Motor neuron (in vitro differentiated cells): ENCODE results near the gene DIPK1B. TPM values are rescaled to one million over a fixed set of nuclear protein-coding genes. Genes with fewer than 3 reads are reported as not detected.

Experiments
- ATAC-seq, 8 experiments: fragments of 200-7000 bp; cut with Tn5 transposase; replicated peaks in 6 of 8; 2 replicates each; pipeline ENCODE4 v1.8.0; 2021; ENCODE audit warnings: mild to moderate bottlenecking in 8 of 8, moderate library complexity in 8 of 8
- H3K27ac ChIP-seq, 2 donors: fragments of 250-450 bp; sonication (Bioruptor Pico); 2 replicates each; pipeline ENCODE4 v1.9.0; 2021; ENCODE audit warnings: antibody characterized with exemption in 2 of 2, mild to moderate bottlenecking in 2 of 2, moderate library complexity in 1 of 2
- H3K4me1 ChIP-seq, 2 donors: fragments of 250-450 bp; sonication (Bioruptor Pico); replicated peaks in 1 of 2; 2 replicates each; pipeline ENCODE4 v1.6.1; 2021; ENCODE audit warnings: antibody characterized with exemption in 2 of 2, mild to moderate bottlenecking in 2 of 2, moderate library complexity in 1 of 2
- H3K4me3 ChIP-seq, 5 donors: fragments of 250-450 bp; sonication (Bioruptor Pico); 2 replicates each; pipeline ENCODE4 v1.9.0; 2021; ENCODE audit warnings: antibody characterized with exemption in 5 of 5, mild to moderate bottlenecking in 5 of 5, moderate library complexity in 4 of 5
- WGBS, 10 experiments: fragments of 450-650 bp; shearing (Covaris generic); methylation state at CpG; one replicate each; pipeline ENCODE4 v1.0.0; 2022; 5-methylcytosine and 5-hydroxymethylcytosine counted together
- in situ Hi-C, 9 experiments: fragments of 400-800 bp; cut with MboI; loops; one replicate each; pipeline ENCODE4 v1.15.0; 2021; ENCODE audit warnings: low sequenced_read_pairs in 9 of 9, low pct_unique_long_range_greater_than_20kb in 2 of 9; ENCODE audit not compliant: unreplicated experiment in 9 of 9
- total RNA-seq, 8 experiments: library from RNA; unstranded; fragments of 300-600 nt; gene quantifications; 2 replicates each; pipeline versions ENCODE4 v1.2.3 to v1.2.4, GENCODE V29; 2022

Gene DIPK1B
- total RNA-seq, 8 experiments from 2014 or later = 0.92 to 44.3 (median 27.8) TPM

DNA sequence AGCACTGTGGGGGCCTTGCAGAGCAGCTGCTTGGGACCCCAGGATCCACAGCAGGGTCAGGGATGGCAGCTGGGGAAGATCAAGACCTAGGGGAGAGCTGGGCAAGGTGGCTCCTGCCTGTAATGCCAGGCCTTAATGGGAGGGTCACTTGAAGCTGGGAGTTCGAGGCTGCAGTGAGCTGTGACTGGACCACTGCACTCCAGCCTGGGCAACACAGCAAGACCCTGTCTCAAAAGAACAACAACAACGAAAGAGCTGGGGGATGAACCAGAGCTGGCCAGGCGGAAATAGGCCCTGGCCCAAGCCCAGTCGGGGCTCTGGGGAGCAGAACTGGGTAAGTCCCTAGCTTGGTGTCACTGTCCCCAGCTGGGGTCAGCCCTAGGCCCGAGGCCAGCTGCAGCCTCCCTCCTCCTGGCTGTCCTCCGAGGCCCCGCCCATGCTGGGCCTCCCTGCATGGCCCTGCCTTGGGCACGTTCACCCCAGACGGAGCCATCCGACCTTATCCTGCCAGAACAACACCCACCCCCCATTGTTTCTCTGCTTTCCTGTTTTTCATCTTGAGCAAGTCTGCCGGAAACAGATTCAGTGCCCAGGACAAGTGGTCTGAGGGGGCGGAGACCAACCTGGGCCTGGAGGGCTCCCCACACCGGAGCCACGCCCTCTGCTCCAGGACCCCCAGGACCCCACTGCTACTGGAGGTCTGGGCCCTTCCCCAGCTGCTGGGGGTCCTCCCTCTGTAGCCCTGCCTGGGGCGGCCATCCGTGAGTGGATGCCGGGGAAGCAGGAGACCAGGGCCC, 1.9 kb downstream of the DIPK1B start:
- in situ Hi-C loops = no loop called here
- ATAC-seq = no peak
- Histone ChIP-seq H3K27ac (no peak overlapping the region), H3K4me1 (peaks cover 19 to 23% of the 10 kb centered on the region in 2 donors), H3K4me3 (peak overlapping the region in 4 of 5 donors; percentile 81 to 99 (median 94))
- WGBS, 10 experiments = 56 to 80% (median 80%) methylated on average over 1 to 5 of the region's 17 CpGs; no CpG with 5 or more reads in 7 of the 10 experiments

GRCh38 chr9:136714893-136715274, 2.5 kb downstream of the DIPK1B start:
- in situ Hi-C loops = no loop called here
- Histone ChIP-seq H3K4me3 (peak overlapping the region in 1 of 5 donors; percentile 2), H3K4me1 (peaks cover 25 to 28% of the 10 kb centered on the region in 2 donors), H3K27ac (no peak overlapping the region)
- 34 to 100% methylated on average over 1 to 3 of the region's 8 CpGs; no CpG with 5 or more reads in 8 of the 10 experiments for WGBS, 10 experiments
- no peak for ATAC-seq

DNA sequence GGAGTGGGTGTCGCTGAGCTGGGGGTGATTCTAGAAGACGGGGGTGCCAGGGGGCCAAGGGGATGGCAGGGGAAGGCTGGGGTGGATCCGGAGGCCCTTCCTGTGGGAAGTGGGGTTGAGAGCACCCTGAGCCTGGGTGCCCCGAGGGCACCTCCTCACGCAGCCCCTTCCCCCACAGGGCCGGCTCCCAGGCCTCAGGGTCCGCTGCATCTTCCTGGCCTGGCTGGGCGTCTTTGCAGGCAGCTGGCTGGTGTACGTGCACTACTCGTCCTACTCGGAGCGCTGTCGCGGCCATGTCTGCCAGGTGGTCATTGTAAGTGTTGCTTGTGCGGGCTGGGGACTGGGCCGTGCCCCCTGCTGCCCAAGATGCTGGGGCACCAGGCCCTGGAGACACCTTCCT, 5.0 kb downstream of the DIPK1B start:
- in situ Hi-C loops = no loop called here
- WGBS, 10 experiments = no CpG with 5 or more reads among the region's 16 CpGs
- Histone ChIP-seq H3K27ac (no peak overlapping the region), H3K4me1 (peaks cover 39 to 41% of the 10 kb centered on the region in 2 donors), H3K4me3 (no peak overlapping the region)
- no peak for ATAC-seq

- no peak for ATAC-seq
- in situ Hi-C loops = no loop called here
- WGBS, 10 experiments = 73 to 100% (median 92%) methylated on average over 4 to 5 of the region's 20 CpGs; no CpG with 5 or more reads in 7 of the 10 experiments
- Histone ChIP-seq H3K4me1 (peaks cover 35 to 40% of the 10 kb centered on the region in 2 donors), H3K27ac (no peak overlapping the region), H3K4me3 (no peak overlapping the region)
These were observed 6.2 kb downstream of the DIPK1B start for GRCh38 chr9:136718345-136719194.

GRCh38 chr9:136719195-136719880, 7.0 kb downstream of the DIPK1B start:
- Histone ChIP-seq H3K4me3 (no peak overlapping the region), H3K27ac (peak overlapping the region in 1 of 2 donors; percentile 81), H3K4me1 (peaks cover 27 to 32% of the 10 kb centered on the region in 2 donors)
- WGBS, 10 experiments = 10 to 60% methylated on average over 2 of the region's 24 CpGs; no CpG with 5 or more reads in 8 of the 10 experiments
- ATAC-seq = peak in 5 of 8 experiments; percentile 0 to 3 (median 1)
- in situ Hi-C loops = no loop called here

GRCh38 chr9:136720251-136720897, 8.0 kb downstream of the DIPK1B start:
- Histone ChIP-seq H3K27ac (peak overlapping the region; percentile 28 to 81), H3K4me3 (peak overlapping the region in 3 of 5 donors; percentile 2 to 11 (median 7)), H3K4me1 (peaks cover 20 to 24% of the 10 kb centered on the region in 2 donors)
- peak; percentile 5 to 87 (median 82) for ATAC-seq
- in situ Hi-C loops = no loop called here
- no CpG with 5 or more reads among the region's 20 CpGs for WGBS, 10 experiments

GRCh38 chr9:136720898-136721338, 8.5 kb downstream of the DIPK1B start:
- in situ Hi-C loops = no loop called here
- ATAC-seq = peak in 2 of 8 experiments; percentile 0 to 2
- WGBS, 10 experiments = 69 to 70% methylated on average over 2 to 4 of the region's 11 CpGs; no CpG with 5 or more reads in 8 of the 10 experiments
- H3K4me1 ChIP-seq = peaks cover 22 to 26% of the 10 kb centered on the region in 2 donors
- peak overlapping the region in 2 of 5 donors; percentile 7 to 11 for H3K4me3 ChIP-seq
- peak overlapping the region; percentile 28 to 73 for H3K27ac ChIP-seq

DNA sequence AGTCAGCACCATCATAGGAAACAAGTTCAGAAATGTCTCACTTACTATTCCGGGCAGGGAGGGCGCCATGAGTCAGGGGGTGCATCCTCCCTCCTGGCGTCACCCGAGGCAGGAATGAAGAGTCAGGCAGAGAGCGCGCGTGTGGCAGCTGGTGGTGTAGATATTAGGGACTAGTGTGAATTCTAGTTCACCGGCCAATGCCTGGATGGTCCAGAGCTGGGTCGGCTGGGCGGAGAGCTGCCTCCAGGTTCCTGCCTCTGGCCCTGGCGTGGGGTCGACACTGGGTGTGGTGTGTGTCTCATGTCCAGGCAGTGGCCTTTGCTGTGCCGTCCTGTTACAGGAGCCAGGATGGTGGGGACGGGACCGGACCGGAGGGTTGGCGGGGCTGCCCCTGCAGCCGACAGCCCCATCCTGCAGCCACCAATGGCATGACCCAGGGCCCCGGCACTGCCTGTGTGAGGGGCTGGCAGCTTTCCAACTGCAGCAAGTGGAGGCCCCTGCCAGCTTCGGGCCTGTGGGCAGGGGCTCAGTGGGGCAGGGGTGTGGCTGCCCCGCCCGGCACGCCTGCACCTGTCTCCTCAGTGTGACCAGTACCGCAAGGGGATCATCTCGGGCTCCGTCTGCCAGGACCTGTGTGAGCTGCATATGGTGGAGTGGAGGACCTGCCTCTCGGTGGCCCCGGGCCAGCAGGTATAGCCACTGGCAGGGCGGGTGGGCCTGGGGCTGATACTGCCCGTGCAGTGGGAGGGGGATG, 9.1 kb downstream of the DIPK1B start:
- in situ Hi-C loops = no loop called here
- peak in 3 of 8 experiments; percentile 10 to 55 (median 27) for ATAC-seq
- 0 to 87% (median 58%) methylated on average over 1 to 12 of the region's 30 CpGs; no CpG with 5 or more reads in 4 of the 10 experiments for WGBS, 10 experiments
- Histone ChIP-seq H3K4me1 (peaks cover 28 to 32% of the 10 kb centered on the region in 2 donors), H3K27ac (peak overlapping the region; percentile 28 to 73), H3K4me3 (no peak overlapping the region)

- in situ Hi-C loops = no loop called here
- no peak for ATAC-seq
- peaks cover 35 to 38% of the 10 kb centered on the region in 2 donors for H3K4me1 ChIP-seq
These were observed 10.0 kb downstream of the DIPK1B start for GRCh38 chr9:136722093-136722968.

GRCh38 chr9:136722969-136723356, 10.6 kb downstream of the DIPK1B start:
- WGBS, 10 experiments = 77 to 82% methylated on average over 5 to 8 of the region's 24 CpGs; no CpG with 5 or more reads in 8 of the 10 experiments
- Histone ChIP-seq H3K4me1 (peaks cover 35 to 38% of the 10 kb centered on the region in 2 donors), H3K27ac (no peak overlapping the region), H3K4me3 (no peak overlapping the region)
- in situ Hi-C loops = no loop called here
- no peak for ATAC-seq

More at GRCh38 chr9:136722093-136722968, 10.0 kb downstream of the DIPK1B start:
- 67 to 100% (median 84%) methylated on average over 1 to 10 of the region's 31 CpGs; no CpG with 5 or more reads in 3 of the 10 experiments for WGBS, 10 experiments
- Histone ChIP-seq H3K27ac (no peak overlapping the region), H3K4me3 (no peak overlapping the region)
